Ectodermal cell (in vitro differentiated cells): ENCODE results near the gene PTPRN2.

Experiments
- H3K27ac ChIP-seq: 2 replicates; pipeline ENCODE4 v1.7.0; 2013; ENCODE audit warnings: mild to moderate bottlenecking, low read depth, low read length; ENCODE audit not compliant: insufficient read depth, poor library complexity, severe bottlenecking
- H3K27me3 ChIP-seq: 2 replicates; pipeline ENCODE4 v1.7.0; 2013; ENCODE audit warnings: mild to moderate bottlenecking, low read length; ENCODE audit not compliant: insufficient read depth, control insufficient read depth, poor library complexity, severe bottlenecking
- H3K36me3 ChIP-seq: one replicate; pipeline ENCODE4 v1.7.0; 2013; ENCODE audit warnings: low read length; ENCODE audit not compliant: control insufficient read depth, insufficient read depth
- H3K4me1 ChIP-seq: one replicate; pipeline ENCODE4 v1.7.0; 2013; ENCODE audit warnings: low read length; ENCODE audit not compliant: control insufficient read depth, insufficient read depth
- H3K4me3 ChIP-seq: 2 replicates; pipeline ENCODE4 v1.7.0; 2013; ENCODE audit warnings: low read depth, low read length, control low read depth; ENCODE audit not compliant: insufficient read depth
- H3K9me3 ChIP-seq: 2 replicates; pipeline ENCODE4 v1.7.0; 2013; ENCODE audit warnings: mild to moderate bottlenecking, low read length, moderate library complexity; ENCODE audit not compliant: control insufficient read depth
- WGBS, 2 experiments: methylation state at CpG; one replicate each; pipeline ENCODE4 v1.1.7; 2013; ENCODE audit warnings: missing lambda C conversion rate in 2 of 2; 5-methylcytosine and 5-hydroxymethylcytosine counted together

The PTPRN2 gene

DNA sequence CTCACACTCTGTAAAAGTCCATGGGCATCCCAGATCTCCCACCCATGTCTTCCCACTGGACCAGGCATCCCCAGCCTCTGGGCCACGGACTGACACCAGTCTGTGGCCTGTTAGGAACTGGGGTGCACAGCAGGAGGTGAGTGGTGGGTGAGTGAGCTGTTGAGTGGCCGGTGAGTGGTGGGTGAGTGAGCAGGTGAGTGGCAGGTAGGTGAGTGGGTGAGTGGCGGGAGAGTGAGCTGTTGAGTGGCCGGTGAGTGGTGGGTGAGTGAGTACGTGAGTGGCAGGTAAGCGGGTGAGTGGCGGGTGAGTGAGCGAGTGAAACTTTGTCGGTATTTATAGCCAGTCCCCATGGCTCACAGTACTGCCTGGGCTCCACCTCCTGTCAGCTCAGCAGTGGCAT lies 779.6 kb downstream of the PTPRN2 start:
- 80 to 86% methylated on average over 9 of the region's 9 CpGs for WGBS, 2 experiments
- Histone ChIP-seq H3K27me3 (no peaks in the 10 kb centered on the region), H3K9me3 (peaks cover 6% of the 10 kb centered on the region), H3K4me1 (no peaks in the 10 kb centered on the region), H3K4me3 (no peak overlapping the region), H3K36me3 (no peaks in the 10 kb centered on the region), H3K27ac (no peak overlapping the region)

DNA sequence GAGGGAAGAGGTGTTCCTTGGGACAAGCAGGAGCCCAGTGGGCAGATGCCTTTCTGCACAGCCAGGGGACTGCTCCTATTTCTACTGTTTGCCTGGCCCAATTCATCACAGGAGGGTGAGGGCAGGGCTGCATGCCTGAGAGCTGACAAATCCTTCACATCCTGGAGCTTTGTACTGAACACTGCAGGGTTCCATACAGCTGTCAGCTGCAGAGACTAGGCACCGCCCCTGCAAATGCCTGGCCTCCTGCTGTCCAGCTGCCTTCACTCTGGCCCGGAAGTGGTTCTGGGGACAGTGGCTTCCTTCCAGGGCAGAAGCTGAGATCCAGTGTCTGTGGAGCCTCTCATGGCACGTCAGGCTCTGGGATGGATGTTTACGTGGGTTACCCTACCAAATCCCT lies 780.1 kb downstream of the PTPRN2 start:
- Histone ChIP-seq H3K4me3 (no peak overlapping the region), H3K4me1 (no peaks in the 10 kb centered on the region), H3K27me3 (no peaks in the 10 kb centered on the region), H3K36me3 (no peaks in the 10 kb centered on the region), H3K9me3 (peaks cover 6% of the 10 kb centered on the region), H3K27ac (no peak overlapping the region)
- 68 to 77% methylated on average over 4 of the region's 4 CpGs for WGBS, 2 experiments

DNA sequence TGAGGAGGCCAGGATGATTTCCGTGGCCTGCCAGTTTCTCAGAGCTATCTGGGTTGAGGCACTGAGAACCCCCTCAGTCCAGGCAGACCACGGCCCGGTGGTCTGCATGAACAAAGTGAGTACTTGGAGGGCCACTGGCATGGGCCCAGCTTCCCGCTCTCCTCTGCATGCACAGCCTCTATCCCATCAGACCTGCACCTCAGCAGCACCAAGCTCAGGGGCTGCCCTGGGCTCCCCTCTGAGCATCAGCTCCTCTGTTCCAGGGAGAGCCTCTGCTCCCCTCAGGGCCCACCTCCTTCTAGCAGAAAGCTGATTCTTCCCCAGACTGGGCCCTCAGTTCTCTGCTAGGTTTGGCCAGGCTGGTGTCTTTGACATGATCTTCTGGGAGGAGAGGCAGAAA lies 780.9 kb downstream of the PTPRN2 start:
- Histone ChIP-seq H3K9me3 (peaks cover 6% of the 10 kb centered on the region), H3K27ac (no peak overlapping the region)
- WGBS, 2 experiments: 55 to 63% methylated on average over 4 of the region's 4 CpGs

DNA sequence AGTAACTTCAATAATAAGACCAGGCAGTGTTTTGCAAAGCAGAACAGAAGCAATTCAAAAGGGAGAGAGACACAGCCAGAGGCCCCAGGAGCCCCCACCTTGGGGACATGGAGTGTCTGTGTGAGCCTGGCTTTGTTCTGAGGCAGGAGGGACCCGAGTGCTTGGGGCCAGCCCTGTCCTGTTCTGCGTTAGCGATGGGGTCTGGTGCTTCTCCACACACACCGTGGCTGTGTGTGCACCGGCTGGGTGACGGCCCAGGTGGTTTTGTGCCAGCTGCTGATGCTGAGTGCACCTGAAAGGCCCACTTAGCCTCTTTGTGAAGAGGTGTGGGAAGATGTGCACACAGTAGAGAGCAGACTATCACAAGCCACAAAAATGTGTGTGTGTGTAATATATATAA lies 781.9 kb downstream of the PTPRN2 start:
- WGBS, 2 experiments: 81 to 84% methylated on average over 6 of the region's 6 CpGs
- Histone ChIP-seq H3K36me3 (no peaks in the 10 kb centered on the region), H3K27ac (no peak overlapping the region), H3K4me1 (no peaks in the 10 kb centered on the region), H3K9me3 (peaks cover 6% of the 10 kb centered on the region), H3K4me3 (no peak overlapping the region), H3K27me3 (no peaks in the 10 kb centered on the region)

More for the DNA sequence above, 780.9 kb downstream of the PTPRN2 start:
- H3K36me3 ChIP-seq: no peaks in the 10 kb centered on the region
- no peak overlapping the region for H3K4me3 ChIP-seq
- no peaks in the 10 kb centered on the region for H3K27me3 ChIP-seq
- no peaks in the 10 kb centered on the region for H3K4me1 ChIP-seq

DNA sequence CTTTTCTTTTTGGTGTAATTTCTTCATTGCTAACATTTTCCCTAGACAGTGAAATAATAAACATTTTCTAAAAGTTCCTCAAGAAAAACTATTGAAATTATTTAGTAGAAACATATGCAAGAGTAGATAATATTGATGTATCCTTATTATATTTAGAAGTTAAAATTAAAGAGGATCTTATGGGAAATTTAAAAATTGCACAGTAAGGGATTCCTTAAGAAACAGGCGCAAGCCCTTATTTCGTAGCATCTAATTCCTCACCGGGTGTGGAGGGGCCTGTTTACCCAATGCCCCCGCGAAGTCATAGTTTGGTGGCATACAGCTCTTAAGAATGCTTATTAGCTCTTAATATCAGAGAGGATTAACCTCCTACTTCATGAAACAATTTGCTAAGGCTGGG lies 783.7 kb downstream of the PTPRN2 start:
- H3K27ac ChIP-seq: no peak overlapping the region
- H3K4me3 ChIP-seq: no peak overlapping the region
- peaks cover 6% of the 10 kb centered on the region for H3K9me3 ChIP-seq
- no peaks in the 10 kb centered on the region for H3K4me1 ChIP-seq
- H3K36me3 ChIP-seq: no peaks in the 10 kb centered on the region
- WGBS, 2 experiments: 84 to 89% methylated on average over 5 of the region's 5 CpGs
- no peaks in the 10 kb centered on the region for H3K27me3 ChIP-seq

DNA sequence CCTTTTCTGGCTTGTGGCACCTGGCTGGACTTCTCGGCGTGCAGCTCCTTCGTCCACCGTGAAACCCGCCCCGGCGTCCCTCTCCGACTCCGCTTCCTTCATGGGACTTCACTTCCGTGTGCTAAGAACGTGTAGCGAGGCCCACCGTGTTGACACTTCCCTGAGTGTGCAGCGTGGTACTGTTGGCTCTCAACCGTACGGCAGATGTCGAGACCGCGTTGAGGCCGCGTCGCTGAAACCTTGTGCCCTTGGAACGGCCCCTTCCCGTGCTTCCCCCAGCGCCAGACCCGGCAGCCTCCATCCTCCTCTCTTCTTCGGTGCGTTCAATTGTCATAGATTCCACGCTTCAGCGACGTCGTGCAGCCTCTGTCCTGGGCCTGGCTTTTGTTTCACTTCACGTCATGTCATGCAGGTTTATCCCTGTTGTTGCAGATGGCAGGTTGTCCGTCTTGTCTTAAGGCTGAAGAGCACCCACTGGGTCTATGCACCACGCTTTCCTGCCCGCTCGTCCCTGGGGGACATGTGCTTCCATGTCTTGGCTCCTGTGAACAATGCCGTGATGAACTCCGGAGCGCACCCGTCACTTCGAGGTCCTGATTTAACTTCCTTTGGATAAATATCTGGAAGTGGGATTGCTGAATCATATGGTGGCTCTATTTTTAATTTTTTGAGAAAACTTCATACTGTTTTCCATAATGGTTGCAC lies 785.5 kb downstream of the PTPRN2 start:
- 89 to 90% methylated on average over 42 of the region's 42 CpGs for whole genome bisulfite sequencing, 2 experiments
- peaks cover 9% of the 10 kb centered on the region for H3K9me3 ChIP-seq
- H3K36me3 ChIP-seq: no peaks in the 10 kb centered on the region
- H3K27me3 ChIP-seq: no peaks in the 10 kb centered on the region
- H3K4me1 ChIP-seq: no peaks in the 10 kb centered on the region
- no peak overlapping the region for H3K27ac ChIP-seq
- no peak overlapping the region for H3K4me3 ChIP-seq

DNA sequence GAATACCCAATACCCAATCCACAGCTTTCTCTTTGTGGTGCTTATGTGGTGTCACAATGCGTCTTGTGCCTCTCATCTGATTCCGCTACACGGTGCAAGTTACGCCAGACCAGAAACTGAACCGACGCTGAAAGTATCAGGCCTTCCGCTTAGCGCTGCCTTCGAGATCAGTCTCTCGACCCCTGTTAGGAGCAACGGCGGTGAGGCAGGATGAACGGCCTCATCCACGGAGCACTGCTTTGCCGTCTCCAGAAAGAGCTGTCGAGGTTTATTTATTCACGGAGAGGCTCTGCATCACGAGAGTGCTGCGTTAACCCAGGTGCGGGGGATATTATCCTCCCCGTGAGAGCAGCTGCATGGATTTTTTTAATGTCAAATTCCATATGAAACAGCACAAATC lies 786.5 kb downstream of the PTPRN2 start:
- peaks cover 9% of the 10 kb centered on the region for H3K9me3 ChIP-seq
- no peaks in the 10 kb centered on the region for H3K27me3 ChIP-seq
- WGBS, 2 experiments: 93 to 94% methylated on average over 21 of the region's 21 CpGs
- H3K27ac ChIP-seq: no peak overlapping the region
- no peaks in the 10 kb centered on the region for H3K36me3 ChIP-seq
- no peak overlapping the region for H3K4me3 ChIP-seq
- H3K4me1 ChIP-seq: no peaks in the 10 kb centered on the region

DNA sequence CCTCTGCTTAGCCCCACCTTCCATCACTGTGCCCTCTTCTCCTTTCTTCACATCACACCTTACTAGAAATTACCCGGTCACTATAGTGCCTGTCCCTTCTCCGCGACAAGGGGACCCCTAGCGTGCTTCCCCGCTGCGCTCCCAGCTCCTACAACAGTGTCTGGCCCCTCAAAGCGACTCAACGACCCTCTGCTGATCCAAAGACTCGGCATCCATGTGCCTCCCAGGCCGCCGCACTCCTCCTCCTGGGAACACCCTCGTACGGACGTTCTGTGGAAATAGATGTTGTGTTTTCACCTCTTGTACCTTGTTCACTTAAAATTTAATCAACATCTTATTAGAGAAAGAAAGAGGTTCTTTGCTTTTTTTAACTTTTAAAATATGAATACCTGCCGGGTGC lies 787.3 kb downstream of the PTPRN2 start:
- Histone ChIP-seq H3K4me1 (no peaks in the 10 kb centered on the region), H3K27ac (no peak overlapping the region), H3K4me3 (no peak overlapping the region), H3K9me3 (peaks cover 9% of the 10 kb centered on the region), H3K27me3 (no peaks in the 10 kb centered on the region), H3K36me3 (no peaks in the 10 kb centered on the region)
- 86 to 88% methylated on average over 15 of the region's 15 CpGs for whole genome bisulfite sequencing, 2 experiments

DNA sequence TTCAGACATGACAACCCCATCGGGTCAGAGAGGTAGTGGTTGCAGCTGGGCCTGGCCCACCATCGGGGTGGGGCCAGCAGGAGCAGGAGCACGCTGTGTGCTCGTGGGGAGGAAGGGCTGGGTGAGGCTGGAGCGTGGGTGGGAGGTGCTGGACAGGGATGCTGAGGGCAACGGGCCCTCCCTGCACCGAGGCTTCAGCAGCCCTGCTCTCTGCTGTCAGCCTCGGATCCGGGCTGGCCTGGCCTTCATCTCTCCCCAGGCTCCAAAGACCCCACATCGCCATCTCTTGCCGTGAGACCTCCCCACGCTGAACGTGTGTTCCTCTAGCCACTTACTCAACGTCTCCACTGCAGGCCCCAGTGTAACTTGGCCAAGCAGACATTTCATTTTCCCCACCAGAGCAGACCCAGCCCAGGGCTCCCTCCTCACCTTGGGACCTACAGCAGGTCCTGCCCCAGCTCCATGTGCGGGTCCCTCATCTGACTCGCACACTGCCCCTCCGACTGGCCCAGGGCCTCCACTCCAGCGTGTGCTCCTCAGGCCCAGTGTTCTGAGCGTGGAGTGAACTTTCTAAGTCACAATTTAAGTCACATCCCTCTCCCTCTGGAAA lies 788.4 kb downstream of the PTPRN2 start:
- 83 to 85% methylated on average over 19 of the region's 19 CpGs for WGBS, 2 experiments
- H3K4me1 ChIP-seq: no peaks in the 10 kb centered on the region
- peaks cover 3% of the 10 kb centered on the region for H3K9me3 ChIP-seq

DNA sequence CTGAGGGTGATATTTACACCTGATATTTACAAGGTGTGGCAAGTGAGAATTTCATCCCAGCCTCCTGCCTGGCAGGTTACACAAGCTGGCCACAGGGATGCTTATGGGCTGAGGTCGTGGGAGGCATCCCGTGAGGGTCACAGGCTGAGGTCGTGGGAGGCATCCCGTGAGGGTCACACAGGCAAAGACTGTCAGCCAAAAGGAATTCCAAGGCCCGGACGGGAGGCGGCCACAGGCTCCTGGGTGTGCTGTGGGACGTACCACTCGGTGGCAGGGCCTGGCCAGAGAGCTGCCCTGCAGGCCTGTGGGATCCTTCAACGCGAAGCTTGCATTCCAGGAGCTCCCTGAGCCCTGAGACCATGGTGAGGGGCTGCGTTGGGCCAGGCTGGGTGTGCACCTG lies 790.3 kb downstream of the PTPRN2 start:
- Histone ChIP-seq H3K9me3 (peaks cover 3% of the 10 kb centered on the region), H3K27ac (no peak overlapping the region), H3K4me1 (no peaks in the 10 kb centered on the region), H3K4me3 (no peak overlapping the region), H3K36me3 (no peaks in the 10 kb centered on the region), H3K27me3 (no peaks in the 10 kb centered on the region)
- WGBS, 2 experiments: 78% methylated on average over 12 of the region's 12 CpGs

More for the DNA sequence above, 788.4 kb downstream of the PTPRN2 start:
- Histone ChIP-seq H3K27me3 (no peaks in the 10 kb centered on the region), H3K4me3 (no peak overlapping the region), H3K27ac (no peak overlapping the region), H3K36me3 (no peaks in the 10 kb centered on the region)
